Effector memory CD4-positive, alpha-beta T cell (primary cell): ENCODE data around the gene HS6ST1.

Source experiments
- DNase-seq, 3 donors: peaks; one replicate each; pipeline ENCODE4 v3.0.0-alpha.2; 2020
- H3K27ac ChIP-seq: 2 replicates; pipeline ENCODE4 v1.7.0; 2013; ENCODE audit warnings: mild to moderate bottlenecking, low read length, moderate library complexity; ENCODE audit not compliant: insufficient read depth, poor library complexity, severe bottlenecking
- H3K27me3 ChIP-seq: replicated peaks from 2 replicates; pipeline ENCODE4 v1.7.0; 2013; ENCODE audit warnings: mild to moderate bottlenecking, low read length; ENCODE audit not compliant: insufficient read depth, control insufficient read depth, poor library complexity, severe bottlenecking
- H3K36me3 ChIP-seq: 2 replicates; pipeline ENCODE4 v1.7.0; 2013; ENCODE audit warnings: mild to moderate bottlenecking, low read length, moderate library complexity; ENCODE audit not compliant: control insufficient read depth, insufficient read depth
- H3K4me1 ChIP-seq: 2 replicates; pipeline ENCODE4 v1.7.0; 2013; ENCODE audit warnings: low read length, mild to moderate bottlenecking; ENCODE audit not compliant: control insufficient read depth, insufficient read depth, poor library complexity, severe bottlenecking
- H3K4me3 ChIP-seq: 2 replicates; pipeline ENCODE4 v1.7.0; 2013; ENCODE audit warnings: low read length, low read depth, mild to moderate bottlenecking; ENCODE audit not compliant: insufficient read depth, poor library complexity, severe bottlenecking
- H3K9me3 ChIP-seq: 2 replicates; pipeline ENCODE4 v1.7.0; 2013; ENCODE audit warnings: mild to moderate bottlenecking, low read length, moderate library complexity; ENCODE audit not compliant: control insufficient read depth

Gene HS6ST1

GRCh38 chr2:128361376-128362131 is 42.9 kb upstream of the HS6ST1 start:
- no peak overlapping the region for H3K4me3 ChIP-seq
- H3K4me1 ChIP-seq: no peaks in the 10 kb centered on the region
- H3K27me3 ChIP-seq: no peaks in the 10 kb centered on the region
- DNase-seq: no peak
- no peaks in the 10 kb centered on the region for H3K36me3 ChIP-seq
- H3K27ac ChIP-seq: no peak overlapping the region
- no peaks in the 10 kb centered on the region for H3K9me3 ChIP-seq

- no peak for DNase-seq
- H3K4me3 ChIP-seq: no peak overlapping the region
- H3K27ac ChIP-seq: no peak overlapping the region
These were observed 42.0 kb upstream of the HS6ST1 start for GRCh38 chr2:128360711-128361110.

GRCh38 chr2:128359841-128360240 is 41.2 kb upstream of the HS6ST1 start:
- Histone ChIP-seq H3K4me1 (no peaks in the 10 kb centered on the region), H3K9me3 (no peaks in the 10 kb centered on the region), H3K27ac (no peak overlapping the region), H3K36me3 (no peaks in the 10 kb centered on the region), H3K4me3 (no peak overlapping the region), H3K27me3 (no peaks in the 10 kb centered on the region)
- DNase-seq: no peak

More at GRCh38 chr2:128360711-128361110, 42.0 kb upstream of the HS6ST1 start:
- no peaks in the 10 kb centered on the region for H3K36me3 ChIP-seq
- no peaks in the 10 kb centered on the region for H3K9me3 ChIP-seq
- H3K27me3 ChIP-seq: no peaks in the 10 kb centered on the region
- H3K4me1 ChIP-seq: no peaks in the 10 kb centered on the region

- Histone ChIP-seq H3K4me1 (no peaks in the 10 kb centered on the region), H3K27ac (no peak overlapping the region), H3K36me3 (no peaks in the 10 kb centered on the region), H3K4me3 (no peak overlapping the region), H3K27me3 (no peaks in the 10 kb centered on the region), H3K9me3 (no peaks in the 10 kb centered on the region)
- DNase-seq: no peak
These were observed 40.5 kb upstream of the HS6ST1 start for GRCh38 chr2:128358941-128359731.

GRCh38 chr2:128357506-128358370 is 39.1 kb upstream of the HS6ST1 start:
- no peaks in the 10 kb centered on the region for H3K9me3 ChIP-seq
- H3K27me3 ChIP-seq: no peaks in the 10 kb centered on the region
- H3K4me3 ChIP-seq: no peak overlapping the region
- H3K27ac ChIP-seq: no peak overlapping the region
- no peaks in the 10 kb centered on the region for H3K36me3 ChIP-seq
- no peak for DNase-seq
- H3K4me1 ChIP-seq: no peaks in the 10 kb centered on the region

GRCh38 chr2:128356127-128356526 is 37.5 kb upstream of the HS6ST1 start:
- H3K36me3 ChIP-seq: no peaks in the 10 kb centered on the region
- no peaks in the 10 kb centered on the region for H3K4me1 ChIP-seq
- no peak overlapping the region for H3K4me3 ChIP-seq
- DNase-seq: no peak
- H3K9me3 ChIP-seq: no peaks in the 10 kb centered on the region
- no peaks in the 10 kb centered on the region for H3K27me3 ChIP-seq
- no peak overlapping the region for H3K27ac ChIP-seq

GRCh38 chr2:128354726-128355470 is 36.2 kb upstream of the HS6ST1 start:
- Histone ChIP-seq H3K36me3 (no peaks in the 10 kb centered on the region), H3K4me1 (no peaks in the 10 kb centered on the region), H3K27me3 (no peaks in the 10 kb centered on the region), H3K4me3 (no peak overlapping the region), H3K9me3 (no peaks in the 10 kb centered on the region), H3K27ac (no peak overlapping the region)
- no peak for DNase-seq

GRCh38 chr2:128354161-128354560 is 35.5 kb upstream of the HS6ST1 start:
- Histone ChIP-seq H3K9me3 (no peaks in the 10 kb centered on the region), H3K4me3 (no peak overlapping the region), H3K27ac (no peak overlapping the region), H3K27me3 (no peaks in the 10 kb centered on the region), H3K4me1 (no peaks in the 10 kb centered on the region), H3K36me3 (no peaks in the 10 kb centered on the region)
- no peak for DNase-seq

- no peak overlapping the region for H3K27ac ChIP-seq
- no peaks in the 10 kb centered on the region for H3K36me3 ChIP-seq
- DNase-seq: no peak
- H3K27me3 ChIP-seq: no peaks in the 10 kb centered on the region
- no peaks in the 10 kb centered on the region for H3K9me3 ChIP-seq
- H3K4me1 ChIP-seq: no peaks in the 10 kb centered on the region
- H3K4me3 ChIP-seq: no peak overlapping the region
These were observed 32.1 kb upstream of the HS6ST1 start for GRCh38 chr2:128350736-128351135.
